SK-N-SH (cell line): ENCODE data around the gene INTU.

Source experiments
- CTCF ChIP-seq: fragments of 200-600 bp; sonication (generic); IDR thresholded peaks from 2 replicates; pipeline ENCODE4 v1.6.1; 2017; ENCODE audit warnings: antibody characterized with exemption, mild to moderate bottlenecking, moderate library complexity
- EP300 ChIP-seq, 2 experiments: IDR thresholded peaks; 2 replicates each; pipeline versions ENCODE4 v1.4.0 to v1.6.1; 2012; ENCODE audit warnings: borderline replicate concordance in 1 of 2, low read depth in 1 of 2, low read length in 1 of 2
- EZH2phosphoT487 ChIP-seq: fragments of 200-600 bp; sonication (generic); IDR thresholded peaks from 2 replicates; pipeline ENCODE4 v1.6.1; 2017; ENCODE audit warnings: low read depth, mixed run types, mild to moderate bottlenecking, antibody characterized with exemption, moderate library complexity, borderline replicate concordance
- FOXM1 ChIP-seq: IDR thresholded peaks from 2 replicates; pipeline ENCODE4 v1.4.0; 2012; ENCODE audit warnings: low read depth, mild to moderate bottlenecking
- MAX ChIP-seq: IDR thresholded peaks from 2 replicates; pipeline ENCODE4 v1.4.0; 2012; ENCODE audit warnings: low read depth
- POLR2AphosphoS5 ChIP-seq: IDR thresholded peaks from 2 replicates; pipeline ENCODE4 v1.6.1; 2012; ENCODE audit warnings: low read depth, low read length
- SMC3 ChIP-seq: IDR thresholded peaks from 2 replicates; pipeline ENCODE4 v1.6.1; 2012; ENCODE audit warnings: low read depth, low read length, improper control_type of control experiment
- TF ChIP-seq, protein P1 (sequence below): IDR thresholded peaks from 2 replicates; pipeline ENCODE4 v1.4.0; 2012; ENCODE audit warnings: low read depth, borderline replicate concordance

DNA sequence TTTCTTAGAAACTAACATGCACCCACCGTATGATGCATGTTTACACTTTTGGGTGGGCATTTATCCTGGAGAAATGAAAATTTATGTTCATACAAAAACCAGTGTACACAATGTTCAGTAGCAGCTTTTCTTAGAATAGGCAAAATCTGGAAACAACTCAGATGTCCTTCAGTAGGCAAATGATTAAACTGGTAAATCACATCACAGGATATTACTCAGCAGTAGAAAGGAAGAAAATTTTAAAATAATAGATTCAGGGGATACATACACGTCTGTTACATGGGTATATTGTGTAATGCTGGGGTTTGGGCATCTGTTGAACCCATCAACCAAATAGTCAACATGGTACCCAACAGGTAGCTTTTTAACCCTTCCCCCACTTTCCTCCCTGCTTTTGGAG, 124.1 kb downstream of the INTU start:
- no peak for TF ChIP-seq CTCF
- no peak for TF ChIP-seq EZH2phosphoT487
- no peak for TF ChIP-seq FOXM1
- TF ChIP-seq POLR2AphosphoS5 = no peak
- TF ChIP-seq, protein P1, sequence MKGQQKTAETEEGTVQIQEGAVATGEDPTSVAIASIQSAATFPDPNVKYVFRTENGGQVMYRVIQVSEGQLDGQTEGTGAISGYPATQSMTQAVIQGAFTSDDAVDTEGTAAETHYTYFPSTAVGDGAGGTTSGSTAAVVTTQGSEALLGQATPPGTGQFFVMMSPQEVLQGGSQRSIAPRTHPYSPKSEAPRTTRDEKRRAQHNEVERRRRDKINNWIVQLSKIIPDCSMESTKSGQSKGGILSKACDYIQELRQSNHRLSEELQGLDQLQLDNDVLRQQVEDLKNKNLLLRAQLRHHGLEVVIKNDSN = no peak
- TF ChIP-seq MAX = no peak
- TF ChIP-seq EP300 (IDR thresholded peaks at IDR 0.05; ENCODE audit: borderline replicate concordance in 1 of 2, low read depth in 1 of 2, low read length in 1 of 2) = no peak
- TF ChIP-seq SMC3 = no peak
